HFF-Myc (cell line): Measurements from ENCODE around the gene ZMYND8.
"Not testable (repeated sequence)": the region's sequence is repeated elsewhere in the genome, so short reads cannot be mapped to it uniquely, and the experiment has no call there.

Experiments
- DNase-seq: peaks from one replicate; pipeline ENCODE4 v3.0.0-alpha.2; 2011; ENCODE audit warnings: low read depth; ENCODE audit errors: extremely low read depth
- H3K4me3 ChIP-seq: replicated peaks from 2 replicates; pipeline ENCODE4 v1.5.1; 2011; ENCODE audit warnings: low read depth, mild to moderate bottlenecking, control low read depth, low read length
- CTCF ChIP-seq: IDR thresholded peaks from 2 replicates; pipeline ENCODE4 v1.5.1; 2012; ENCODE audit warnings: mild to moderate bottlenecking, low read depth, low read length, control low read depth; ENCODE audit errors: missing control alignments

ZMYND8 gene

DNA sequence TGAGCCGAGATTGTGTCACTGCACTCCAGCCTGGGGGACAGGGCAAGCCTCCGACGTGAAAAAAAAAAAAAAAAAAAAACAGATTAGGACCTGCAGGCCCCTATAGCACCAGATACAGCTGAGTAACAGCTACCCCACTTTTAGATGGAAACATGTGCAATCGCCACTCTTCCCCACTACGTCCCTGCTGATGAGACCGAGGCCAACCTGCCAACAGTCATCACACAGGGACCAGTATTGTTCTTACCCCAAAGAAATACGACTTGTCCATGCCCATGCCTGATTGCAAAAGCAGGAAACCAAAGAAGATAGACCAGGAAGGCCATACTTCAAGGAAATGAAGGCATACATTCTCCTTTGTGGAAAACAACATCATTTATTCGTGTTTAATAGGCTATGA, 45.8 kb downstream of the ZMYND8 start:
- DNase-seq, result no peak
- H3K4me3 ChIP-seq, result no peak overlapping the region
- no peak for TF ChIP-seq CTCF

GRCh38 chr20:47309806-47310426, 46.6 kb downstream of the ZMYND8 start:
- no peak for DNase-seq
- H3K4me3 ChIP-seq, result no peak overlapping the region
- no peak for TF ChIP-seq CTCF

DNA sequence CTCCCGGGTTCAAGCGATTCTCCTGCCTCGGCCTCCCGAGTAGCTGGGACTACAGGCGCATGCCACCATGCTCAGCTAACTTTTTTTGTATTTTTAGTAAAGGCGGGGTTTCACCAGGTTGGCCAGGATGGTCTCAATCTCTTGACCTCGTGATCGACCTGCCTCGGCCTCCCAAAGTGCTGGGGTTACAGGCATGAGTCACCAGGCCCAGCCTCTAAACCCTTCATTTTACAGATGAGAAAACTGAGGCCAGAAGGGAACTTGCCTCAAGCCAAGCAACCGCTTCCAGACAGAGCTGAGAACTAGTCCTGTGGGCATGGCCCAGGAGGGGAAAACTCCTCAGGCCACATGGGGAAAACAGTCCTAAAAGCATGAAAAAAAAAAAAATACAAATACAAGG, 47.1 kb downstream of the ZMYND8 start:
- no peak for DNase-seq
- no peak for TF ChIP-seq CTCF
- H3K4me3 ChIP-seq, result no peak overlapping the region

GRCh38 chr20:47307569-47307968, 48.9 kb downstream of the ZMYND8 start:
- H3K4me3 ChIP-seq, DNase-seq: not testable (repeated sequence)

GRCh38 chr20:47306755-47307370, 49.6 kb downstream of the ZMYND8 start:
- TF ChIP-seq CTCF, result no peak
- DNase-seq, result no peak
- no peak overlapping the region for H3K4me3 ChIP-seq

GRCh38 chr20:47306095-47306494, 50.4 kb downstream of the ZMYND8 start:
- H3K4me3 ChIP-seq, result no peak overlapping the region
- DNase-seq, result no peak
- no peak for TF ChIP-seq CTCF

- DNase-seq, result no peak
- no peak for TF ChIP-seq CTCF
- H3K4me3 ChIP-seq, result no peak overlapping the region
Measured at GRCh38 chr20:47305667-47306066, 50.8 kb downstream of the ZMYND8 start.
